Thyroid gland (tissue), 4 donors: Measurements from ENCODE around the gene SLC33A1. TPM values are rescaled to one million over a fixed set of nuclear protein-coding genes. Genes with fewer than 3 reads are reported as not detected.
A peak's percentile ranks its signal among the peaks of the same experiment; 100 is the strongest.

ENCODE experiments used
- DNase-seq, 2 donors: peaks; one replicate each; pipeline ENCODE4 v3.0.0-alpha.2; 2019
- H3K27ac ChIP-seq, 3 donors: fragments of 200-600 bp; sonication (generic); 1 replicate in 2 of 3; 2 replicates in 1 of 3; pipeline ENCODE4 v1.5.1; 2016 to 2019; ENCODE audit warnings: mild to moderate bottlenecking in 1 of 3, moderate library complexity in 1 of 3
- H3K27me3 ChIP-seq: fragments of 200-600 bp; sonication (generic); one replicate; pipeline ENCODE4 v1.5.1; 2019
- H3K36me3 ChIP-seq, 2 donors: fragments of 200-600 bp; sonication (generic); one replicate each; pipeline ENCODE4 v1.5.1; 2016 to 2019
- H3K4me1 ChIP-seq, 2 donors: fragments of 200-600 bp; sonication (generic); one replicate each; pipeline ENCODE4 v1.5.1; 2017 to 2019
- H3K4me3 ChIP-seq, 3 donors: fragments of 200-600 bp; sonication (generic); replicated peaks in 1 of 3; 1 replicate in 2 of 3; 2 replicates in 1 of 3; pipeline ENCODE4 v1.5.1; 2016; ENCODE audit warnings: mild to moderate bottlenecking in 1 of 3
- H3K9me3 ChIP-seq: fragments of 200-600 bp; sonication (generic); one replicate; pipeline ENCODE4 v1.5.1; 2017
- POLR2A ChIP-seq, 2 donors: fragments of 450-650 bp; IDR thresholded peaks; one replicate each; pipeline ENCODE4 v1.6.1; 2017; ENCODE audit warnings: antibody characterized with exemption in 2 of 2, mild to moderate bottlenecking in 2 of 2, moderate library complexity in 1 of 2
- WGBS, 2 donors: methylation state at CpG; one replicate each; pipeline ENCODE4 v1.1.5; 2017; 5-methylcytosine and 5-hydroxymethylcytosine counted together
- intact Hi-C: fragments of 100-400 bp; cut with DNase I; formaldehyde crosslinking; loops from one replicate; pipeline ENCODE4 v1.15.1; 2023
- total RNA-seq, 4 donors: library from RNA; depleted of rRNA; stranded (reverse); fragments of >200 nt; gene quantifications; one replicate each; pipeline ENCODE4 v1.2.3, GENCODE V29; 2016
- TF ChIP-seq, protein P1 (sequence below), 6 experiments: fragments of 200-600 bp in 3 of 6; fragments of 450-650 bp in 3 of 6; sonication (generic) in 3 of 6; IDR thresholded peaks; one replicate each; pipeline ENCODE4 v1.5.1; 2016 to 2019; ENCODE audit warnings: antibody characterized with exemption in 6 of 6, mild to moderate bottlenecking in 2 of 6, inconsistent platforms in 1 of 6, moderate library complexity in 1 of 6

The SLC33A1 gene
- total RNA-seq, 4 donors from 2014 or later = 54.2 to 94.1 (median 69.0) TPM

DNA sequence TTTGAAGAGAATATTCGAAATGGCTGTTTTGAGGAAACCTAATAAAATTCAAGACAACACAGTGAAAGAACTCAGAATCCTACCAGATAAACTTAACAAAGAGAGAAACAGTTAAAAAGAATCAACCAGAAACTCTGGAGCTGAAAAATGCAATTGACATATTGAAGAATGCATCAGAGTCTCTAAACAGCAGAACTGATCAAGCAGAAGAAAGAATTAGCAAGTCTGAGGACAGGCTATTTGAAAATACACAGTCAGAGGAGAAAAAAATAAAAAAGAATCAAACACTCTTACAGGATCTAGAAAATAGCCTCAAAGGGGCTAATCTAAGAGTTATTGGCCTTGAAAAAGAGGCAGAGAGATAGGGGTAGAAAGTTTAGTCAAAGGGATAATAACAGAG lies 61.7 kb downstream of the SLC33A1 start:
- no peak for DNase-seq
- no peaks in the 10 kb centered on the region for H3K36me3 ChIP-seq

DNA sequence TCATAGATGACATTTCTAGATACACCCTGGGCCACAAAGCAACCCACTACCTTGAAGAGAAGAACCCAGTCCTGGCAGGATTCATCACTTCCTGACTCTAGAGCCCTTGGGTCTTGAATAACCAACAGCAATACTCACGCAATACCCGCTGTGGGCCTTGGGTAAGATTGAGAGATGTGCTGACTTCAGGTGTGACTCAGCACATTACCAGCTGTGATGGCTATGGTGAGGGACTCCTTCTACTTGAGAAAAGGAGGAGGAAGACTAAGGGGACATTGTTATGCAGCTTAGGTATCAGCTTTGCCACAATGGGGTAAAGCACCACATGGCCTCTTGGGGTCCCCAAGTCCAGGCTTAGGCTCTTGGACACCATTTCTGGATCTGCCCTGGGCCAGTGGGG lies 63.0 kb downstream of the SLC33A1 start:
- intact Hi-C loops = no loop called here
- no peak overlapping the region for H3K4me3 ChIP-seq
- DNase-seq = peak in 1 of 2 donors; percentile 10
- no peaks in the 10 kb centered on the region for H3K27me3 ChIP-seq
- H3K27ac ChIP-seq = no peak overlapping the region
- no peak for TF ChIP-seq POLR2A (IDR thresholded peaks at IDR 0.05)
- TF ChIP-seq, protein P1, sequence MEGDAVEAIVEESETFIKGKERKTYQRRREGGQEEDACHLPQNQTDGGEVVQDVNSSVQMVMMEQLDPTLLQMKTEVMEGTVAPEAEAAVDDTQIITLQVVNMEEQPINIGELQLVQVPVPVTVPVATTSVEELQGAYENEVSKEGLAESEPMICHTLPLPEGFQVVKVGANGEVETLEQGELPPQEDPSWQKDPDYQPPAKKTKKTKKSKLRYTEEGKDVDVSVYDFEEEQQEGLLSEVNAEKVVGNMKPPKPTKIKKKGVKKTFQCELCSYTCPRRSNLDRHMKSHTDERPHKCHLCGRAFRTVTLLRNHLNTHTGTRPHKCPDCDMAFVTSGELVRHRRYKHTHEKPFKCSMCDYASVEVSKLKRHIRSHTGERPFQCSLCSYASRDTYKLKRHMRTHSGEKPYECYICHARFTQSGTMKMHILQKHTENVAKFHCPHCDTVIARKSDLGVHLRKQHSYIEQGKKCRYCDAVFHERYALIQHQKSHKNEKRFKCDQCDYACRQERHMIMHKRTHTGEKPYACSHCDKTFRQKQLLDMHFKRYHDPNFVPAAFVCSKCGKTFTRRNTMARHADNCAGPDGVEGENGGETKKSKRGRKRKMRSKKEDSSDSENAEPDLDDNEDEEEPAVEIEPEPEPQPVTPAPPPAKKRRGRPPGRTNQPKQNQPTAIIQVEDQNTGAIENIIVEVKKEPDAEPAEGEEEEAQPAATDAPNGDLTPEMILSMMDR (IDR thresholded peaks at IDR 0.05) = no peak
- 84 to 100% methylated on average over 2 of the region's 2 CpGs for WGBS, 2 donors
- no peaks in the 10 kb centered on the region for H3K36me3 ChIP-seq
- H3K9me3 ChIP-seq = no peaks in the 10 kb centered on the region
- no peaks in the 10 kb centered on the region for H3K4me1 ChIP-seq

More for the DNA sequence above, 61.7 kb downstream of the SLC33A1 start:
- Histone ChIP-seq H3K27me3 (no peaks in the 10 kb centered on the region), H3K9me3 (no peaks in the 10 kb centered on the region), H3K4me3 (no peak overlapping the region), H3K4me1 (no peaks in the 10 kb centered on the region), H3K27ac (no peak overlapping the region)
- 89 to 96% methylated on average over 1 of the region's 1 CpG for whole genome bisulfite sequencing, 2 donors
- intact Hi-C loops = no loop called here
- TF ChIP-seq, protein P1 (IDR thresholded peaks at IDR 0.05) = no peak
- TF ChIP-seq POLR2A (IDR thresholded peaks at IDR 0.05) = no peak

GRCh38 chr3:155790272-155790925 lies 63.8 kb downstream of the SLC33A1 start:
- Histone ChIP-seq H3K27me3 (no peaks in the 10 kb centered on the region), H3K4me1 (no peaks in the 10 kb centered on the region), H3K36me3 (no peaks in the 10 kb centered on the region), H3K4me3 (no peak overlapping the region), H3K9me3 (no peaks in the 10 kb centered on the region), H3K27ac (no peak overlapping the region)
- TF ChIP-seq, protein P1 (IDR thresholded peaks at IDR 0.05) = no peak
- no peak for TF ChIP-seq POLR2A (IDR thresholded peaks at IDR 0.05)
- no peak for DNase-seq
- intact Hi-C loops = no loop called here
- WGBS, 2 donors = 67 to 68% methylated on average over 4 of the region's 4 CpGs

- no peaks in the 10 kb centered on the region for H3K9me3 ChIP-seq
- H3K4me3 ChIP-seq = no peak overlapping the region
- intact Hi-C loops = no loop called here
- H3K27me3 ChIP-seq = no peaks in the 10 kb centered on the region
- no peaks in the 10 kb centered on the region for H3K4me1 ChIP-seq
- peak; percentile 27 to 30 for DNase-seq
- H3K27ac ChIP-seq = no peak overlapping the region
- no peak for TF ChIP-seq POLR2A (IDR thresholded peaks at IDR 0.05)
- TF ChIP-seq, protein P1 (IDR thresholded peaks at IDR 0.05) = no peak
- H3K36me3 ChIP-seq = no peaks in the 10 kb centered on the region
Measured at GRCh38 chr3:155785662-155786295, 68.4 kb downstream of the SLC33A1 start.

DNA sequence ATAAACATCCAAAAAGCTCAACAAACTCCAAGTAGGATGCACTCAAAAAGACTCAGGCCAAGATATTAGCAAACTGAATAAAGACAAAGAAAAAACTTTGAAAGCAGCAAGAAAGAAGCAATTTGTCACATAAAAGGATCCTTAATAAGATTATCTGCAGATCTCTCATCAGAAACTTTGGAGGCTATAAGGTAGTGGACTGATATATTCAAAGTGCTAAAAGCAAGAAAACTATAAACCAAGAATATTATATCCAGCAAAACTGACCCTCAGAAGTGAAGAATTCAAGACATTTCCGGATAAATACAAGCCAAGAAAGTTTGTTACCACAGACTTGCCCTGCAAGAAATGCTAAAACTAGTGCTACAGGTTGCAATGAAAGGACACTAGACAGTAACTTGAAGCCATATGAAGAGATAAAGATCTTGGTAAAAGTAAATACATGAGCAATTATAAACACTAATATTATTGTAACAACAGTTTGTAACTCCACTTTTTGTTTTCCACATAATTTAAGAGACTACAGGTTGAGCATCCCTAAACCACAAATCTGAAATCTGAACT lies 71.8 kb downstream of the SLC33A1 start:
- intact Hi-C loops = no loop called here
- no peaks in the 10 kb centered on the region for H3K27me3 ChIP-seq
- no peaks in the 10 kb centered on the region for H3K36me3 ChIP-seq
- WGBS, 2 donors = 94 to 97% methylated on average over 1 of the region's 1 CpG
- H3K4me3 ChIP-seq = no peak overlapping the region
- no peaks in the 10 kb centered on the region for H3K9me3 ChIP-seq
- no peak overlapping the region for H3K27ac ChIP-seq
- no peaks in the 10 kb centered on the region for H3K4me1 ChIP-seq
- TF ChIP-seq, protein P1 (IDR thresholded peaks at IDR 0.05) = no peak
- no peak for TF ChIP-seq POLR2A (IDR thresholded peaks at IDR 0.05)
- no peak for DNase-seq
